ENCODE measurements around the gene TRIM41.
"Not testable (repeated sequence)": the region's sequence is repeated elsewhere in the genome, so short reads cannot be mapped to it uniquely, and the experiment has no call there.

Gene TRIM41

GRCh38 chr5:181281077-181281983 lies 58.2 kb downstream of the TRIM41 start:
- TF ChIP-seq POLR2A (IDR thresholded peaks at IDR 0.05; ENCODE audit: low read length) (no peak), GATA1 (IDR thresholded peaks at IDR 0.05; ENCODE audit: low read depth, low read length) (no peak)
- DNase-seq, result no peak

- no peak for TF ChIP-seq GATA1 (IDR thresholded peaks at IDR 0.05; ENCODE audit: low read depth, low read length)
- no peak for TF ChIP-seq POLR2A (IDR thresholded peaks at IDR 0.05; ENCODE audit: low read length)
- DNase-seq, result no peak
Measured at GRCh38 chr5:181281984-181282316, 58.9 kb downstream of the TRIM41 start.

GRCh38 chr5:181282415-181282814 lies 59.3 kb downstream of the TRIM41 start:
- DNase-seq, result not testable (repeated sequence)

- no peak for TF ChIP-seq GATA1 (IDR thresholded peaks at IDR 0.05; ENCODE audit: low read depth, low read length)
- no peak for TF ChIP-seq POLR2A (IDR thresholded peaks at IDR 0.05; ENCODE audit: low read length)
Measured at GRCh38 chr5:181282874-181283273, 59.8 kb downstream of the TRIM41 start.

GRCh38 chr5:181283347-181283746 lies 60.3 kb downstream of the TRIM41 start:
- TF ChIP-seq GATA1 (IDR thresholded peaks at IDR 0.05; ENCODE audit: low read depth, low read length) (no peak), POLR2A (IDR thresholded peaks at IDR 0.05; ENCODE audit: low read length) (no peak)
- DNase-seq, result no peak

More at GRCh38 chr5:181282874-181283273, 59.8 kb downstream of the TRIM41 start:
- DNase-seq, result no peak

GRCh38 chr5:181283841-181284755 lies 61.0 kb downstream of the TRIM41 start:
- not testable (repeated sequence) for DNase-seq

All from erythroblast (primary cell).